ENCODE data around the gene LMX1A. TPM values are rescaled to one million over a fixed set of nuclear protein-coding genes. Genes with fewer than 3 reads are reported as not detected.

LMX1A gene
- polyA plus RNA-seq, 1 donor (not counting 4 experiments of a cell fraction or from before 2014, with no cell fraction given), result not detected

- H3K9me1 ChIP-seq (ENCODE audit: control insufficient read depth, extremely low read depth, insufficient read depth, low read length), result no peaks in the 10 kb centered on the region
Observed at GRCh38 chr1:165259706-165260428, 96.6 kb downstream of the LMX1A start.

GRCh38 chr1:165259236-165259635 is 97.3 kb downstream of the LMX1A start:
- Histone ChIP-seq H3K9me1 (ENCODE audit: control insufficient read depth, extremely low read depth, insufficient read depth, low read length) (no peaks in the 10 kb centered on the region), H3K4me2 (ENCODE audit: control insufficient read depth, extremely low read depth, insufficient read depth, low read depth, low read length) (no peak overlapping the region), H4K20me1 (ENCODE audit: control insufficient read depth, extremely low read depth, insufficient read depth, low read length) (no peaks in the 10 kb centered on the region), H3K4me3 (ENCODE audit: control insufficient read depth in 2 of 3, extremely low read depth in 1 of 3, insufficient read depth in 2 of 3, low read depth in 1 of 3, low read length in 3 of 3) (no peak overlapping the region), H3K4me1 (ENCODE audit: control insufficient read depth, extremely low read depth, insufficient read depth, low read length) (no peaks in the 10 kb centered on the region), H2AFZ (ENCODE audit: control insufficient read depth, low read length) (no peak overlapping the region), H3K36me3 (ENCODE audit: control insufficient read depth in 2 of 2, extremely low read depth in 1 of 2, insufficient read depth in 2 of 2, low read length in 2 of 2) (no peaks in the 10 kb centered on the region), H3K27me3 (ENCODE audit: control insufficient read depth, extremely low read depth, insufficient read depth, low read length) (peaks cover 3% of the 10 kb centered on the region), H3K27ac (ENCODE audit: control insufficient read depth, insufficient read depth, low read length) (no peak overlapping the region), H3K9ac (ENCODE audit: control insufficient read depth, extremely low read depth, insufficient read depth, low read length) (no peak overlapping the region), H3K79me2 (ENCODE audit: control insufficient read depth, insufficient read depth, low read length) (no peaks in the 10 kb centered on the region), H3K9me3 (ENCODE audit: control insufficient read depth, low read depth, low read length) (no peaks in the 10 kb centered on the region)
- TF ChIP-seq EZH2 (IDR thresholded peaks at IDR 0.05; ENCODE audit: low read length), result no peak
- TF ChIP-seq, protein P1, sequence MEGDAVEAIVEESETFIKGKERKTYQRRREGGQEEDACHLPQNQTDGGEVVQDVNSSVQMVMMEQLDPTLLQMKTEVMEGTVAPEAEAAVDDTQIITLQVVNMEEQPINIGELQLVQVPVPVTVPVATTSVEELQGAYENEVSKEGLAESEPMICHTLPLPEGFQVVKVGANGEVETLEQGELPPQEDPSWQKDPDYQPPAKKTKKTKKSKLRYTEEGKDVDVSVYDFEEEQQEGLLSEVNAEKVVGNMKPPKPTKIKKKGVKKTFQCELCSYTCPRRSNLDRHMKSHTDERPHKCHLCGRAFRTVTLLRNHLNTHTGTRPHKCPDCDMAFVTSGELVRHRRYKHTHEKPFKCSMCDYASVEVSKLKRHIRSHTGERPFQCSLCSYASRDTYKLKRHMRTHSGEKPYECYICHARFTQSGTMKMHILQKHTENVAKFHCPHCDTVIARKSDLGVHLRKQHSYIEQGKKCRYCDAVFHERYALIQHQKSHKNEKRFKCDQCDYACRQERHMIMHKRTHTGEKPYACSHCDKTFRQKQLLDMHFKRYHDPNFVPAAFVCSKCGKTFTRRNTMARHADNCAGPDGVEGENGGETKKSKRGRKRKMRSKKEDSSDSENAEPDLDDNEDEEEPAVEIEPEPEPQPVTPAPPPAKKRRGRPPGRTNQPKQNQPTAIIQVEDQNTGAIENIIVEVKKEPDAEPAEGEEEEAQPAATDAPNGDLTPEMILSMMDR (optimal IDR thresholded peaks at IDR 0.05 in 1 of 3, IDR thresholded peaks at IDR 0.05 in 1 of 3, conservative IDR thresholded peaks at IDR 0.05 in 1 of 3; ENCODE audit: extremely low read depth in 1 of 3, insufficient read depth in 2 of 3, low read length in 3 of 3), result no peak
- no peak for DNase-seq (ENCODE audit: low read depth, low spot score)
- FAIRE-seq, result no peak
- dilution Hi-C loops (cut with MboI; ENCODE audit: extremely low pct_ligation_motif_present, low sequenced_read_pairs), result no loop called here

More at GRCh38 chr1:165259706-165260428, 96.6 kb downstream of the LMX1A start:
- TF ChIP-seq EZH2 (IDR thresholded peaks at IDR 0.05; ENCODE audit: low read length), result no peak
- TF ChIP-seq, protein P1 (optimal IDR thresholded peaks at IDR 0.05 in 1 of 3, IDR thresholded peaks at IDR 0.05 in 1 of 3, conservative IDR thresholded peaks at IDR 0.05 in 1 of 3; ENCODE audit: extremely low read depth in 1 of 3, insufficient read depth in 2 of 3, low read length in 3 of 3), result no peak
- H3K79me2 ChIP-seq (ENCODE audit: control insufficient read depth, insufficient read depth, low read length), result no peaks in the 10 kb centered on the region
- no peaks in the 10 kb centered on the region for H3K36me3 ChIP-seq (ENCODE audit: control insufficient read depth in 2 of 2, extremely low read depth in 1 of 2, insufficient read depth in 2 of 2, low read length in 2 of 2)
- H3K27ac ChIP-seq (ENCODE audit: control insufficient read depth, insufficient read depth, low read length), result no peak overlapping the region
- H2AFZ ChIP-seq (ENCODE audit: control insufficient read depth, low read length), result no peak overlapping the region
- dilution Hi-C loops (cut with MboI; ENCODE audit: extremely low pct_ligation_motif_present, low sequenced_read_pairs), result no loop called here
- DNase-seq (ENCODE audit: low read depth, low spot score), result no peak
- H3K4me3 ChIP-seq (ENCODE audit: control insufficient read depth in 2 of 3, extremely low read depth in 1 of 3, insufficient read depth in 2 of 3, low read depth in 1 of 3, low read length in 3 of 3), result no peak overlapping the region
- H3K4me1 ChIP-seq (ENCODE audit: control insufficient read depth, extremely low read depth, insufficient read depth, low read length), result no peaks in the 10 kb centered on the region
- no peak for FAIRE-seq
- H3K9me3 ChIP-seq (ENCODE audit: control insufficient read depth, low read depth, low read length), result no peaks in the 10 kb centered on the region
- no peaks in the 10 kb centered on the region for H4K20me1 ChIP-seq (ENCODE audit: control insufficient read depth, extremely low read depth, insufficient read depth, low read length)
- H3K4me2 ChIP-seq (ENCODE audit: control insufficient read depth, extremely low read depth, insufficient read depth, low read depth, low read length), result no peak overlapping the region
- H3K9ac ChIP-seq (ENCODE audit: control insufficient read depth, extremely low read depth, insufficient read depth, low read length), result no peak overlapping the region
- H3K27me3 ChIP-seq (ENCODE audit: control insufficient read depth, extremely low read depth, insufficient read depth, low read length), result peaks cover 3% of the 10 kb centered on the region

Measured in keratinocyte (primary cell).